Spinal cord (tissue), 10 donors: ENCODE data around the gene TWNK. TPM values are rescaled to one million over a fixed set of nuclear protein-coding genes. Genes with fewer than 3 reads are reported as not detected.
A peak's percentile ranks its signal among the peaks of the same experiment; 100 is the strongest.

ENCODE experiments used
- DNase-seq, 6 donors: peaks; one replicate each; pipeline versions ENCODE4 v3.0.0 to v3.0.0-alpha.2; 2013 to 2015; ENCODE audit warnings: low spot score in 6 of 6, low read depth in 4 of 6
- H3K27ac ChIP-seq: one replicate; pipeline ENCODE4 v1.5.1; 2013; ENCODE audit warnings: low read depth, low read length, control low read depth
- H3K27me3 ChIP-seq: one replicate; pipeline ENCODE4 v1.6.1; 2013; ENCODE audit warnings: low read length; ENCODE audit not compliant: control insufficient read depth, insufficient read depth
- H3K36me3 ChIP-seq: one replicate; pipeline ENCODE4 v1.6.1; 2013; ENCODE audit warnings: low read length; ENCODE audit not compliant: control insufficient read depth, insufficient read depth
- H3K4me1 ChIP-seq: one replicate; pipeline ENCODE4 v1.6.1; 2013; ENCODE audit warnings: low read length; ENCODE audit not compliant: control insufficient read depth, insufficient read depth
- H3K4me3 ChIP-seq: one replicate; pipeline ENCODE4 v1.5.1; 2013; ENCODE audit warnings: low read depth, low read length, control low read depth
- H3K9me3 ChIP-seq: one replicate; pipeline ENCODE4 v1.6.1; 2013; ENCODE audit warnings: low read length; ENCODE audit not compliant: control insufficient read depth, insufficient read depth
- WGBS: methylation state at CpG from one replicate; pipeline ENCODE4 v1.1.5; 2013; ENCODE audit warnings: missing lambda C conversion rate; ENCODE audit not compliant: insufficient coverage; 5-methylcytosine and 5-hydroxymethylcytosine counted together
- polyA plus RNA-seq, 2 donors: library from polyadenylated mRNA; unstranded; fragments of 120-200 nt; gene quantifications; one replicate each; pipeline ENCODE4 v1.2.1, GENCODE V29; 2013; ENCODE audit not compliant: insufficient read length in 2 of 2
- total RNA-seq, 2 donors: library from RNA; depleted of rRNA in 1 of 2; stranded (reverse); fragments of 120-200 nt in 1 of 2; fragments of >200 nt in 1 of 2; gene quantifications; one replicate each; pipeline versions ENCODE4 v1.2.3 to v1.2.4, GENCODE V29; 2013 to 2014
- donor health status: healthy.

The TWNK gene
- total and polyA plus RNA-seq, 4 donors: 4.8 to 10.2 (median 7.5) TPM

DNA sequence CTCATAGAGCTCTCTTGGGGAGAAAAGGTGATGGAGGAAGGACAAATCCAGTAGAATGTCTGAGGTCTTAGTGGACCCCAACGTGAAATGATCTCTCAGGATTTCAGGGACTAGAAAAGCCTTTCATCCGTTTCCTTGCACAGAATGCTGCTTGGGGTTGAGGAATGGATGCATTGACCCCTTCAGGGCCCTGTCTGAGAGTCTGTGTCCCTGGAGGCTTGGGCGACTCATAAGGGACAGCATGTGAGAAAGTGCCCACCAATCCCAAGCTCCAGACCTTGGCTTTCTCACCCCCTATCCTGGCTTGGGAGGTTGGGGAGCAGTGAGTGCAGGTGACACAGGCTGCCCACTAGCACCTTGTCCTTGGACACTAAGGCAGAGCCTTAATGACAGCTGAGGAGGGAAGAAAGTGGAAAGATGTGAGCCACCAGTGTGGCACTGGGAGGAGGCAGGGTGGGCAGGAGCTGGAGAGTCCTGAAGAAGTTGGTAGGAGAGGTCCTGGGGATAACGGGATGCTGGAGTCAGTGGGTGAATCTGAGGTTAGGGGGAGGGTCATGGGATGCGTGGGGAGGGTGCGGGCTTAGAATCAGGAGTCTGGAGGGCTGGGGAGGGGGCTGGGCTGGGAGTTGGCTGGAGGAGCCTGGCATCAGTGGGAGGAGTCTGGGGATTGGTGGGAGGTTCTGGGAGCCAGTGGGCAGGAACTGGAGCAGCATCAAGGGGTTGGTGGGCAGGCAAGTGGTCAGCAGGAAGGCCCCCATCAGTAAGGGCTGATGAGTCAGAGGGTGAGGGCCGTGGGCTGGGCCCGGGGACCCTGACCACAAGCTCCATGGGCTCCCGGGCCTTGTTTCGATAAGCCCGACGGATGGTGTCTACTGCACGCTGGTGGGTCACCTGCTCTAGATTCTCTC, 20.8 kb downstream of the TWNK start:
- Histone ChIP-seq H3K4me3 (no peak overlapping the region), H3K4me1 (peaks cover 39% of the 10 kb centered on the region), H3K27me3 (no peaks in the 10 kb centered on the region), H3K9me3 (no peaks in the 10 kb centered on the region), H3K36me3 (peaks cover 50% of the 10 kb centered on the region), H3K27ac (no peak overlapping the region)
- no peak for DNase-seq
- 68% methylated on average over 11 of the region's 13 CpGs for WGBS

DNA sequence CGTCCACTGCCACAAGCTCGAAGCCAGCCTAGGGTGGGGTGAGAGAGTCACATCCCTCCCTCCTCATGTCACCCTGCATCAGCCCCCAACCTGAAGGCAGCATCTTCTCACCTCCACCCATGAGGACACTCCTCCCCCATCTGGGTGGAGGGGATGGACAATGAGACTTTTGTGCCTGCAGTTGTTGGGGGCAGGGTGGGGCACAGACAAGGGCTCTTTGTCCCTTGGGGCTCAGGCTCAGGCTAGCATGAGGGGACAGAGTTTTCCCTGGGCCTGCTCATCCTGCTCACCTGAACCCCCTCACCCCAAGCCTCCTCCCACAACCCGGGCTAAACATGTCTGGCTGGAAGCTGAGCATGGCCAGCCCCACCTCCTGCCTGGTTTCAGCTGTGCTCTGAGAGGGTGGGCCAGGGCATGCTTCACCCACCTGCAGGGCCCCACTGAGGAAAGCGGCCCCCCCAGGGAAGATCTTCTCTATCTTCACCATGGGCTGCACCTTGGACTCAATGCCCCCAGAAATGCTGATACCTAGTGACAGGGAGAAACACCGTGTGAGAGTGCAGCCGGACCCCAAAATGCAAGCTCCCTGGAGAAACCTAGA, 21.6 kb downstream of the TWNK start:
- WGBS: 84% methylated on average over 4 of the region's 6 CpGs
- H3K27ac ChIP-seq: no peak overlapping the region
- no peaks in the 10 kb centered on the region for H3K9me3 ChIP-seq
- peaks cover 42% of the 10 kb centered on the region for H3K36me3 ChIP-seq
- peaks cover 42% of the 10 kb centered on the region for H3K4me1 ChIP-seq
- DNase-seq: no peak
- H3K27me3 ChIP-seq: no peaks in the 10 kb centered on the region
- H3K4me3 ChIP-seq: no peak overlapping the region

DNA sequence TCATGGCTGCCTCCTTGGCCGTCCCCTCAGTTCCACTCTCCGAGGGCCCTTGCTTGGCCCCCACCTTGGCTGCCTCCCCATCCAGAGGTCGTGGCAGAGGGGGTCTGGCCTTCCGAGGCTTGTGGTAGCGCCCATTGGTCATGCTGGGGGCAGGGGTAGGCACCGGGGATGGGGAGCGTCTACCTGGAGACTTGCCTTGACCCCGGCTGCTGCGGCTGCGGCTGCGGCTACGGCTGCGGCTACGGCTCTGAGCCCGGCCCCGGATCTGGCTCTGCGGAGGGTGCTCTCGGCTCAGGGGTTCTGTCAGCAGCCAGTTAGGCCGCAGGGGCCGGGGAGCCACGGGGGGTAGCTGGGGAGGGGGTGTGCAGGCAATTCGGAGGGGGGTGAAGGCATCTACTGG, 23.0 kb downstream of the TWNK start:
- WGBS: 94% methylated on average over 17 of the region's 22 CpGs
- Histone ChIP-seq H3K4me1 (peaks cover 44% of the 10 kb centered on the region), H3K27me3 (no peaks in the 10 kb centered on the region), H3K36me3 (peaks cover 31% of the 10 kb centered on the region), H3K4me3 (no peak overlapping the region), H3K27ac (no peak overlapping the region), H3K9me3 (no peaks in the 10 kb centered on the region)
- no peak for DNase-seq

DNA sequence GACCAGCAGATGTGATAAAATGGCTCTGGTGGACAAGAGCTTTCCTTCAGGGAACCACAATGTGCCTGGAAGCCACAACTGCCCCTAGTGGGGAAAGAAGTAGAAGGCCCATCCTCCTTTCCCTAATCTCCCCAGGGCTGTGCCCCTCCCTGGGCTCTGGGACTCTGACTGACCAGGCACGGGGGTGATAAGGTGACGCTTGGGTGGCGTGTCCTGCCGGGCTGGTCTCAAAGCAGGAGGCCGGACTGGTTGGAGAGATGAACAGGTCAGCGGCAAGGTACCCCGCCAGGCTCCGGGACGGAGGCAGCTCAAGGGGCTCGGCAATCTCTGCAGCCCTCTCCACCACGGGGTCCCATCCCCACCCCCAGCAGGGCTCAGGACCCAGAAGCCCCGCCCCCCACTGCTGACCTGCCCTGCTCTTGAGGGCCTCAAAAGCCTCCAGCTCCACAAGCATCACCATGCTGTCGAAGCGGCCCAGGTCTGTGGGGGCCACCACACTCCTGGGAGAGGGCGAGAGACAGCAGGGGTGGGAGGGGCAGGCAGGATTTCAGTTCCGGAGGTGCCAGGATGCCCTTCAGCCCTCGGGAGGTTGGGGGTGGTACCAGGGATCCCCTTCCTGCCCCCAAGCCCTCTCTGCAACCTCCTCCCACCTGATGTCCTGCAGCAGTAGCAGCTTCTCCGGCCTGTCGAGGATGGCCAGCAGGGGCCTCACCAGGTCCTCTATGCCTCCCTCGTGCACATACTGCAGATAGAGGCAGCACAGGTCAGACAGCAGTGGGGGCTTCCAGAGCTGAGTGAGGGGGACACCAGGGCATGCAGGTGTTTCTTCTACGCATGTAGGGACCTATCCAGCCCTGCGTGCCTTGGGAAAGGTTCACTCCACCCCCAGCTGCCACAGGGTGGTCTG, 24.4 kb downstream of the TWNK start:
- peaks cover 36% of the 10 kb centered on the region for H3K4me1 ChIP-seq
- no peak overlapping the region for H3K27ac ChIP-seq
- no peak for DNase-seq
- WGBS: 47% methylated on average over 14 of the region's 22 CpGs
- peaks cover 19% of the 10 kb centered on the region for H3K36me3 ChIP-seq
- H3K27me3 ChIP-seq: peaks cover 10% of the 10 kb centered on the region
- no peak overlapping the region for H3K4me3 ChIP-seq
- no peaks in the 10 kb centered on the region for H3K9me3 ChIP-seq

GRCh38 chr10:101012525-101013364, 25.4 kb downstream of the TWNK start:
- 20% methylated on average over 9 of the region's 14 CpGs for WGBS
- Histone ChIP-seq H3K4me1 (peaks cover 28% of the 10 kb centered on the region), H3K36me3 (peaks cover 11% of the 10 kb centered on the region), H3K9me3 (no peaks in the 10 kb centered on the region), H3K27ac (no peak overlapping the region), H3K27me3 (peaks cover 17% of the 10 kb centered on the region), H3K4me3 (no peak overlapping the region)
- peak in 4 of 6 donors; percentile 48 to 91 (median 72) for DNase-seq

- Histone ChIP-seq H3K4me1 (peaks cover 23% of the 10 kb centered on the region), H3K27me3 (peaks cover 23% of the 10 kb centered on the region), H3K4me3 (no peak overlapping the region), H3K36me3 (peaks cover 8% of the 10 kb centered on the region), H3K27ac (no peak overlapping the region), H3K9me3 (no peaks in the 10 kb centered on the region)
- no peak for DNase-seq
- WGBS: 69% methylated on average over 9 of the region's 9 CpGs
Observed at GRCh38 chr10:101013365-101013825, 26.1 kb downstream of the TWNK start.

GRCh38 chr10:101014230-101014884, 27.0 kb downstream of the TWNK start:
- Histone ChIP-seq H3K36me3 (peaks cover 2% of the 10 kb centered on the region), H3K27me3 (peaks cover 32% of the 10 kb centered on the region), H3K9me3 (no peaks in the 10 kb centered on the region), H3K4me3 (no peak overlapping the region), H3K4me1 (peaks cover 23% of the 10 kb centered on the region), H3K27ac (no peak overlapping the region)
- 22% methylated on average over 10 of the region's 11 CpGs for WGBS
- DNase-seq: peak in 4 of 6 donors; percentile 37 to 83 (median 60)

- no peaks in the 10 kb centered on the region for H3K9me3 ChIP-seq
- no peak overlapping the region for H3K4me3 ChIP-seq
- peaks cover 23% of the 10 kb centered on the region for H3K4me1 ChIP-seq
- H3K36me3 ChIP-seq: peaks cover 2% of the 10 kb centered on the region
- no peak overlapping the region for H3K27ac ChIP-seq
- H3K27me3 ChIP-seq: peaks cover 35% of the 10 kb centered on the region
- WGBS: 80% methylated on average over 4 of the region's 7 CpGs
- DNase-seq: no peak
Observed at GRCh38 chr10:101014966-101015581, 27.7 kb downstream of the TWNK start.
